Chondrocyte (in vitro differentiated cells): Measurements from ENCODE around the gene CIT. TPM values are rescaled to one million over a fixed set of nuclear protein-coding genes. Genes with fewer than 3 reads are reported as not detected.

ENCODE experiments used
- DNase-seq: peaks from one replicate; pipeline ENCODE4 v3.0.0; 2021; ENCODE audit warnings: mixed read lengths, low spot score
- H3K27ac Mint-ChIP-seq: one replicate; pipeline ENCODE4 v1.8.0; 2021; ENCODE audit warnings: mild to moderate bottlenecking, moderate library complexity, mixed read lengths; ENCODE audit not compliant: unreplicated experiment
- H3K27me3 Mint-ChIP-seq: 2 replicates; pipeline ENCODE4 v1.8.0; 2021; ENCODE audit warnings: low read depth, mixed read lengths
- H3K36me3 Mint-ChIP-seq: 2 replicates; pipeline ENCODE4 v1.8.0; 2021; ENCODE audit warnings: low read depth, mixed read lengths
- H3K4me1 Mint-ChIP-seq: 2 replicates; pipeline ENCODE4 v1.8.0; 2021; ENCODE audit warnings: low read depth, mild to moderate bottlenecking, mixed read lengths
- H3K4me3 Mint-ChIP-seq: one replicate; pipeline ENCODE4 v1.8.0; 2021; ENCODE audit warnings: mild to moderate bottlenecking, moderate library complexity, mixed read lengths; ENCODE audit not compliant: unreplicated experiment
- H3K9me3 Mint-ChIP-seq: 2 replicates; pipeline ENCODE4 v1.8.0; 2021; ENCODE audit warnings: low read depth, mixed read lengths
- total RNA-seq: library from RNA; stranded (reverse); gene quantifications from 3 replicates; pipeline ENCODE4 v1.2.1, GENCODE V29; 2021
- TF ChIP-seq, protein P1 (sequence below): fragments of 200-600 bp; sonication (generic); IDR thresholded peaks from 2 replicates; pipeline ENCODE4 v1.5.0; 2021; ENCODE audit warnings: antibody characterized with exemption, mild to moderate bottlenecking, moderate library complexity

Gene CIT
- total RNA-seq, 1 donor from 2014 or later, result 9.9 TPM

DNA sequence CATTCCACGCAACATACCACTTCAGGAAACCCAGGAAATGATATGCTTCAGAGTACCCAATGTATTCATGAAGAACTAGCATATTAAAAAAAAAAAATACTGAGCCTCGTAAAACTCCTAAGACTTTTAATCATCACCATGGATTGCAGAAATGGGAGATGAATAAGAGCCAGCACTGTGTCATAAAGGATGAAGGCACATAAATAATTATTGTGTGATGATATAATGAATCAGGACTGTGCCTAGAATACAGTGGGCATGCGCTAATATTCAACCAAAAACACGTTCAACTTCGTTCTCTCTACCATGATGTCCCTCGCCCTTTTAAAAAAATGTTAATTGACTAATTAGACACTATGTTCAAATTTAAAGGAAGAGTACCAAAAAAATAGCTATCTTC, 68.7 kb downstream of the CIT start:
- DNase-seq, result no peak
- no peak overlapping the region for H3K27ac Mint-ChIP-seq
- H3K36me3 Mint-ChIP-seq, result no peaks in the 10 kb centered on the region
- H3K4me3 Mint-ChIP-seq, result no peak overlapping the region
- no peaks in the 10 kb centered on the region for H3K27me3 Mint-ChIP-seq
- H3K9me3 Mint-ChIP-seq, result peaks cover 4% of the 10 kb centered on the region
- H3K4me1 Mint-ChIP-seq, result peaks cover 14% of the 10 kb centered on the region
- TF ChIP-seq, protein P1, sequence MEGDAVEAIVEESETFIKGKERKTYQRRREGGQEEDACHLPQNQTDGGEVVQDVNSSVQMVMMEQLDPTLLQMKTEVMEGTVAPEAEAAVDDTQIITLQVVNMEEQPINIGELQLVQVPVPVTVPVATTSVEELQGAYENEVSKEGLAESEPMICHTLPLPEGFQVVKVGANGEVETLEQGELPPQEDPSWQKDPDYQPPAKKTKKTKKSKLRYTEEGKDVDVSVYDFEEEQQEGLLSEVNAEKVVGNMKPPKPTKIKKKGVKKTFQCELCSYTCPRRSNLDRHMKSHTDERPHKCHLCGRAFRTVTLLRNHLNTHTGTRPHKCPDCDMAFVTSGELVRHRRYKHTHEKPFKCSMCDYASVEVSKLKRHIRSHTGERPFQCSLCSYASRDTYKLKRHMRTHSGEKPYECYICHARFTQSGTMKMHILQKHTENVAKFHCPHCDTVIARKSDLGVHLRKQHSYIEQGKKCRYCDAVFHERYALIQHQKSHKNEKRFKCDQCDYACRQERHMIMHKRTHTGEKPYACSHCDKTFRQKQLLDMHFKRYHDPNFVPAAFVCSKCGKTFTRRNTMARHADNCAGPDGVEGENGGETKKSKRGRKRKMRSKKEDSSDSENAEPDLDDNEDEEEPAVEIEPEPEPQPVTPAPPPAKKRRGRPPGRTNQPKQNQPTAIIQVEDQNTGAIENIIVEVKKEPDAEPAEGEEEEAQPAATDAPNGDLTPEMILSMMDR, result no peak

DNA sequence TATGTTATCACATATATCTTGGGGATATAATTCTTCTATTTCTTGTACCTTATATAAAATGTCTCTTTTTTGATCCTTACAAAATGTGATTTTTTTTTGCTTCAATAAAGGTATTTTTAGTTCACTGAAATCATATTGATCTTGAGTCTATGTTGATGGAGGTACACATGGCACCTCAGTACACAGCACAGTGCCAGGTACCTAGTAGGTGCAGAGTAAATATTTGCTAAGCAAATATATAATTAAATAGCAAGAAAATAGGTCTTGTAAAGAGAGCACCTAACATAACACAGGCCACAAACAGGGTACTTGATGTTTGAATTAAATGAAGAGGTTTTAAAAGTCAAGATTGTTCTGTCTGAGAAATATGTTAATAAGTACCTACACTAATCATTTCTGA, 69.7 kb downstream of the CIT start:
- H3K27ac Mint-ChIP-seq, result no peak overlapping the region
- TF ChIP-seq, protein P1, result no peak
- DNase-seq, result no peak
- H3K4me1 Mint-ChIP-seq, result peaks cover 18% of the 10 kb centered on the region
- no peaks in the 10 kb centered on the region for H3K27me3 Mint-ChIP-seq
- H3K36me3 Mint-ChIP-seq, result no peaks in the 10 kb centered on the region
- H3K9me3 Mint-ChIP-seq, result peaks cover 4% of the 10 kb centered on the region
- H3K4me3 Mint-ChIP-seq, result no peak overlapping the region

DNA sequence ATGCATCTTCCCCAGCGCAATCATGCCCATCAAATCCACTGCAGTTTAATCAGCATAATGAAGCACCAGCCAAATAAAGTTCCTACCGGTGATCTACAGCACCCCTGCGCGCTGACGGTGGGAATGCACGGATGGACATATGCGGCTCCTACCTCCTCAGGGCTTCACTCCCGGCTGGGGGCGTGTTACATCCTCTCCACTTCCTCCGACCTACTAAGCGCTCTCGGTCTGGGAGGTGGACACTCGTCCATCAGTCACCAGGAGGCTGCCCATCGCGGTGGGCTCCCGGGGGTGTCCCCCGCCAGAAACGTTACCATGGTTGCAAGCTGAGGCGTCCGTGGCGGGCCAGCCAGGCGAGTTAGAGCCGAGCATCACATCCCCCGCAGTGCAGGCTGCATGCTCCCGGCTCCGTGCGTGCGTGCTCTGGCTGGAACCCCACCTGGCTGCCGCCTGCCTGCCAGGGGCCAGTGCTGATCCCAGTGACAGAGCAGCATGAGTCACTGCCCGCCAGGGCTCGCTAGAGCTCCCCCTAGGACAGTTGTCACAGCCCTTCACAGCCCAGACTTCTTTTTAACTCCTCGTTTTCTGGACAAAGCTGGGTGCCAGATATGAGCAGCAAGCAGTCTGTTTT, 73.0 kb downstream of the CIT start:
- H3K9me3 Mint-ChIP-seq, result peaks cover 4% of the 10 kb centered on the region
- TF ChIP-seq, protein P1, result peak; percentile 79
- H3K4me1 Mint-ChIP-seq, result peaks cover 18% of the 10 kb centered on the region
- no peaks in the 10 kb centered on the region for H3K36me3 Mint-ChIP-seq
- H3K27me3 Mint-ChIP-seq, result no peaks in the 10 kb centered on the region
- H3K4me3 Mint-ChIP-seq, result peak overlapping the region; percentile 62
- no peak for DNase-seq
- H3K27ac Mint-ChIP-seq, result no peak overlapping the region

DNA sequence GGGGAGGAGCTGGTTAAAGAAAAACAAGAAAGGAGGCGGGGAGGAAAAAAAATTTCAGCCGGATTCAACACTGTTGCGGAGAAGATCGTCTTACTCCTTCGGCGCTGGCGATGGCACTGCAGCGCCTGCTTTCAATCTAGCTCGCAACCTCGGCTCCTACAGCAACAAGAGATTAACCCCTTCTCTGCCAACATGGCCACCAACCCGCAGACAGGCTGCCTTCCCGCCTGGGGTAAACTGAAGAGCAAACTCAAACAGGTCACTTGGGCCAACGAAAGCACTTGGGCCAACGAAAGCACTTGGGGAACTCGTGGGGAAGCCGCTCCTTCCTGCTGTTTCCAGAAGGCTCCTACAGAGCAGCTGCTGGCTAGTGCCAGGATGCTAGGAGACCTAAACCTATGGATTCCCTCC, 73.7 kb downstream of the CIT start:
- Mint-ChIP-seq H3K27me3 (no peaks in the 10 kb centered on the region), H3K27ac (peak overlapping the region; percentile 62), H3K4me3 (peak overlapping the region; percentile 62)

DNA sequence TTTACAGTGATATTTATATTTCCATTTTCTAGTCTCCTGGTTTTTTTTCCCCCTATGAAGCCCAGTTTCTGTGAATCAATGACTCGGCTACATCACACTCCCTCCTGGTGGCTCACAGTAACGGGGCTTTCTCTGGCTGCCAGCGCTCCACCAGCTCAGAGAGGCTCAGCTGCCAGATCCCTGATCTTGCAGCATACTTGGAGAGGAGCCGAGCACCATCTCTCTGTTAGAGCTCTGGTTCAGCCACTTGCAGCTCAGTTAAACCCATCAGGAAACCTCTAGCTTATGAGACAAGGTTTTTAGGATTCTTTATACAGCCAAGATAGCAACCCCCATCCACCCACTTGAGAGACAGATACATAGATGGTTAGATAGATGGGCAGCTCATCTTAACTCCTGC, 74.6 kb downstream of the CIT start:
- no peak for DNase-seq
- peaks cover 18% of the 10 kb centered on the region for H3K4me1 Mint-ChIP-seq
- H3K9me3 Mint-ChIP-seq, result peaks cover 4% of the 10 kb centered on the region
- H3K4me3 Mint-ChIP-seq, result no peak overlapping the region
- TF ChIP-seq, protein P1, result no peak
- H3K36me3 Mint-ChIP-seq, result no peaks in the 10 kb centered on the region
- no peak overlapping the region for H3K27ac Mint-ChIP-seq
- no peaks in the 10 kb centered on the region for H3K27me3 Mint-ChIP-seq

More for the DNA sequence above, 73.7 kb downstream of the CIT start:
- DNase-seq, result no peak
- Mint-ChIP-seq H3K36me3 (no peaks in the 10 kb centered on the region), H3K4me1 (peaks cover 18% of the 10 kb centered on the region), H3K9me3 (peaks cover 4% of the 10 kb centered on the region)
- TF ChIP-seq, protein P1, result no peak
